HG03558 (cell line): ENCODE measurements around the gene DENND4C.
A peak's percentile ranks its signal among the peaks of the same experiment; 100 is the strongest.
"Not testable (repeated sequence)": the region's sequence is repeated elsewhere in the genome, so short reads cannot be mapped to it uniquely, and the experiment has no call there.

ENCODE experiments used
- ATAC-seq: cut with Tn5 transposase; IDR thresholded peaks from one replicate; pipeline ENCODE4 v1.9.1; 2021; ENCODE audit warnings: moderate number of reproducible peaks; ENCODE audit not compliant: unreplicated experiment; ENCODE audit errors: extremely low read depth

DENND4C gene

GRCh38 chr9:19230355-19231125, at the start of gene DENND4C:
TSS of gene DENND4C (plus strand) at chr9:19230693. CDS start at chr9:19276175, 45,482 bp downstream.
- peak; percentile 58 for ATAC-seq

DNA sequence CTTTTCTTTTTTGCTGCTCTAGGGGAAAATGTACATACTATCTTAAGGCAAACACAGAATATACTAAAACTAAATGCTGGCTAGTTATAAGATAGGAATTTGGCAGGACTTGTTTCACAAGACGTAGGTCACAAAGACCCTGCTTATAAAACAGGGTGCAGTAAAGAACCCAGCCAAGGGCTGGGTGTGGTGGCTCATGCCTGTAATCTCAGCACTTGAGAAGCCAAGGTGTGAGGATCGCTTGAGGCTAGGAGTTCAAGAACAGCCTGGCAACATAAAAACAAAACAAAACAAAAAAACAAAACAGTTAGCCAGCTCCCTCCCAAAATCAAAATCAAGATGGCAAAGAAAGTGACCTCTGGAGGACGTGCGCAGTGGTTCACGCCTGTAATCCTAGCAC, 49.5 kb upstream of the DENND4C start:
- no peak for ATAC-seq

GRCh38 chr9:19181561-19181960, 48.9 kb upstream of the DENND4C start:
- no peak for ATAC-seq

GRCh38 chr9:19184144-19184917, 46.2 kb upstream of the DENND4C start:
- ATAC-seq: peak; percentile 98

DNA sequence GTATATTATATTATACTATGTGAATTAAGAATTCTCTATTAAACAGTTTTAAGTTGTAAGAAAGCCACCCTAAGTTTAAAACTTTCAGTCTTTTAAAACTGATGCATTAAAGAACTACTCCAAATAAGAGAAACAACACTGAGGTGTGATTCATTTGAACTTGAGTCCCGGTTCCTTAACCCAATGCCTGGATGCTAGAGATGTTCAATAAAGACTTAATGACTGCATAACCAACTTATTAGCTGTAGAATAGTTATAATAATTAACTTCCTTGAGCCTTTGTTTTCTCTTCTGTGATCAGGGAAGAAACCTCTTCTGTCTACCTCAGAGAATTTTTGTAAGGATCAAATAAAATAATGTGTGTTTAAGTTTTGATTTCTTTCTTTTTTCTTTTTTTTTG, 45.3 kb upstream of the DENND4C start:
- ATAC-seq: no peak

- ATAC-seq: no peak
These were observed 44.3 kb upstream of the DENND4C start for GRCh38 chr9:19186232-19186631.

GRCh38 chr9:19188771-19189170, 41.7 kb upstream of the DENND4C start:
- ATAC-seq: no peak

GRCh38 chr9:19192202-19193028, 38.1 kb upstream of the DENND4C start:
- ATAC-seq: no peak

GRCh38 chr9:19193029-19193324, 37.5 kb upstream of the DENND4C start:
- ATAC-seq: no peak

- not testable (repeated sequence) for ATAC-seq
These were observed 37.0 kb upstream of the DENND4C start for GRCh38 chr9:19193358-19193973.

- ATAC-seq: no peak
These were observed 32.1 kb upstream of the DENND4C start for GRCh38 chr9:19198406-19198805.

DNA sequence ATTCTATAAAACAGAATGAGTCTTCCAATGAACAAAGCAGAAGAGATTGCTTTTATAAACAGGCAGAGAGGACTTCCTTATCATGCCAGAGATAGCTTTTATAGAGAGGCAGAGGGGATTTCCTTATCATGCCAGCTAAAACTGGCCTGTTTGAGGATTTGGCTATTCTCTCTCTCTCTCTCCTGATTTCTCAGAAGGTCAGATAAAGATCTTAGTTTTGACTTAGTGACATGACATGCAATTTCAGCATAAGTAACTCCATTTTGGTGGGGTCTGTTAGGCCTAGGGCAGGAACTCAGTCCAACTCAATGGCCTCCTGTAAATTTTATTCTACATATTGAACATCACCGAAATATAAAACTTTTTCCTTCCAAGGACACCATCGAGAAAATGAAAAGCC, 31.5 kb upstream of the DENND4C start:
- ATAC-seq: no peak

- ATAC-seq: no peak
These were observed 30.3 kb upstream of the DENND4C start for GRCh38 chr9:19200229-19200628.

GRCh38 chr9:19201899-19202891, 28.3 kb upstream of the DENND4C start:
- ATAC-seq: no peak

- no peak for ATAC-seq
These were observed 27.4 kb upstream of the DENND4C start for GRCh38 chr9:19203058-19203457.

DNA sequence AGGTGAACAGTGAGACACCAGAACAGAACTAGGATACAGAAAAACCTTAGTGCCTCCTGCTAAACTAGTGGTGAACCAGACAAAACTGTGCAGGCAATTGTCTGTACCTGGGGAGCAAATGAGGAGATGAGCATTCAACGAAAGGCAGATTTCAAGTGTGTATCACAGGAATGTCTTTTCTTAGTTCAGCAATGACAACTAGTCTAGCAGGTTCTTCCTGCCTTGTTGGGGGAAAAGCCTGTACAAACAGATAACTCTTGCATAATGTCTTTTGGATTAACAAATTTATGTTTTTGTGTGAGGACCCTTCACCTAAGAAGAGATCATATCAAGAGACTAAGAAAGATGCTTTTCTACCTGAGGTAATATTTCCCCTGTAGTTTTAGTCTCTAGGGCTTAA, 21.8 kb upstream of the DENND4C start:
- no peak for ATAC-seq

- ATAC-seq: no peak
These were observed 21.3 kb upstream of the DENND4C start for GRCh38 chr9:19209188-19209587.

DNA sequence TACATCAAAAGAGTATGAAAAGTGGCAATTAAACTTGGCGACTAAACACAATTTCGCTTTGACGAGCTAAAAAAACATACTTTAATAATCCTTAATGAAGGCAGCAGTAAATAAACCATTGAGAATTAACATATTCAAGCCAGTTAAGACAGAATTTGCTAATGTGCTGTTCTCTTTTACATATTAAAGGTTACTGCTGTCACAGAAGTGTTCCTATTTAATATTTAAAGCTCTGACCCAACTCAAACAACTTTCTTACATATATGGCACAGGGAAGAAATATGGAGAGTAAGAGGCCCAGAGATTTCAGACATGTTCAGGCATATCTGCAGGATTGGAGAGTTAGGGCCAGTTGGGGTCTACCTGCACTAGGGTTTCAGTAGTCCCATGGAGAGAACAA, 16.7 kb upstream of the DENND4C start:
- ATAC-seq: no peak

DNA sequence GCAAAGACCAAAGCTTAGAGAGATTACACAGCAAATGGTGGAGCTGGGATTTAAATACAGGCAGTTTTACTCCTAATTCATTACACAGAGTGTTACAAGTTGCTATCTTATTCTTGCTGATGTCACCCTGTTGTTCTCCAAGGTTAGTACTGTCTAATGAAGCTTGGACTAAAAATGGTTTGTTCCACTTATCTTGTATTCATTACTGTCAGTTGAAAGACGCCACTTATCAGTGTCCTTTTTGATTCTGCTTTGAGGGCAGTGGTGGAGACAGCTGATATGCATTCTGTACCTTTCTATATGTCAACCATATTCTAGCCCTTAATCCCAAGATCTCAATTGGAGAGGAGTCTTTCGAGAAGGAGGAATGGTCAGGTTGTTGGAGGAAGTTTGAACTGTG, 14.0 kb upstream of the DENND4C start:
- ATAC-seq: no peak
